Measurements from ENCODE around the gene XK. TPM values are rescaled to one million over a fixed set of nuclear protein-coding genes. Genes with fewer than 3 reads are reported as not detected.

The XK gene
- total and polyA plus RNA-seq, 10 of the 15 experiments (the other 5 are each of a cell fraction or from before 2014, with no cell fraction given), result not detected

DNA sequence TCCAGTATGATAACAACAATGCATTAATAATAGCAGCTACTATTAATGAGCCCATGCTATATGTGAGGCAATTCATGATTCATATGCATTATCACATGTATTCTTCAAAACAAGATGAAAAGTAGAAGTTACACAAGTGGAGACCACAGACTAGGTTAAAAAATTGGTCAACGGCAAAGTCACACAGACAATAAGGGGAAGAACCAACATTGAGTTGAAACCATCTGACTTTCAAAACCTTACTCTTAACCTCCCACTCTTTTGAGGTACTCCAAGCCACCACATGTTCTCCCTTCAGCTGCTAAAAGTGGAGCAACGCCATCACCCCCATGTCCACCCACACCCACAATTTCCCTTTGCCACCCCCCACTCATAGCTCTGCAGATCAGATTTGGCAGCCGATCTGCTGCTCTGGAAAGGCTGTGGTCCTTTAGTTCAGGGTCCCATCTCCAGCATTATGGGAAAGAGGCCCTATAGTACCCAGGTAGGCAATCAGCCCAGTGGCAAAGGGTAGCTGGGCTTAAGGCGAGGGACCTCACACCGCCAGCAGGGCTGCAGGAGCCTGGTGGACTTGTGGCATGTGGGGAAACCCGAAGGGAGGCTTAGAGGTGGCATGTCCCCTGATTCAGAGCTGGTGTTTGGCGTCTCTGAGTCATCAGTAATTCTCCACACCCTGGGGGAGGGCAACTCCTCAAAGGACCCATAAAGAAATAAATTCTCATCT lies 60.8 kb downstream of the XK start (continued):
- TF ChIP-seq LARP7 (IDR thresholded peaks at IDR 0.05) (no peak), EED (IDR thresholded peaks at IDR 0.05; ENCODE audit: low read depth) (peak; percentile 47)

DNA sequence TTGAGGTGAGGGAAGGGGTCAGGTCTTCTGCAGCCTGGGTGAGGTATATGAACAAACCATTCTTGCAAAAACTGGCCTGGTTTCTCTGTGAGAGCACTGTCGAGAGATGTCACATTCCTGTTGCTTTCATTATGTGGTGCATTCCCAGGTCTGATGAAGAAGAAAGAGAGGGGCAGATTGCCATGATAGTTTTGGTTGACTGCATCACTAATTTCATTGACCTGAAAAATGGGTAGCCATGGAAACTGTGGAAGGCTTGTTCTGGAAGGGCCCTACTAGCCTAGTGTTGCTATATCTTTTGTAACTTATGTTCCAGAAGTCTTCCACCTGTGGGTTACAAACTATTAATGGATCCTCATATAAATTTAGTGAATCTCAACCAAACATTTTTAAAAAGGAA lies 61.4 kb downstream of the XK start:
- Histone ChIP-seq H4K20me1 (ENCODE audit: control insufficient read depth, insufficient read depth) (no peaks in the 10 kb centered on the region), H3K27ac (ENCODE audit: control insufficient read depth, insufficient read depth) (peak overlapping the region; percentile 51), H3K79me2 (ENCODE audit: control insufficient read depth, insufficient read depth, low read length) (no peaks in the 10 kb centered on the region), H3K4me2 (ENCODE audit: control insufficient read depth, insufficient read depth) (peak overlapping the region; percentile 1; the same call in 1 of the 2 replicates), H3K9me3 (replicated peaks; ENCODE audit: control insufficient read depth, insufficient read depth, low read length) (no peaks in the 10 kb centered on the region), H3K4me1 (ENCODE audit: control insufficient read depth, insufficient read depth, low read length) (peaks cover 15% of the 10 kb centered on the region), H3K36me3 (ENCODE audit: control insufficient read depth in 2 of 2, insufficient read depth in 2 of 2, low read length in 1 of 2) (no peaks in the 10 kb centered on the region), H3K27me3 (replicated peaks in 1 of 2; ENCODE audit: control insufficient read depth in 2 of 2, insufficient read depth in 2 of 2, low read length in 1 of 2) (no peaks in the 10 kb centered on the region), H3K4me3 (no peak overlapping the region), H3K9ac (ENCODE audit: control insufficient read depth, insufficient read depth, low read length) (no peak overlapping the region), H2AFZ (ENCODE audit: control insufficient read depth, low read depth, low read length) (peak overlapping the region; percentile 15)
- ATAC-seq (no peak), DNase-seq (ENCODE audit: low read depth, low spot score) (no peak), FAIRE-seq (no peak)
- whole genome bisulfite sequencing (ENCODE audit: insufficient coverage, insufficient replicate concordance, low lambda C conversion rate, missing lambda C conversion rate), result 17% methylated on average over 1 of the region's 1 CpG
- BruUV-seq (replicated peaks), result no TSS peak
- intact Hi-C loops (cut with micrococcal nuclease; ENCODE audit: unreplicated experiment) (loop anchor here (2.0 kb wide), 2 partner anchors 30 to 40 kb away; no protein-coding TSS in a partner anchor), in situ Hi-C loops (cut with MboI) (loop anchor here (10.0 kb wide), 1 partner anchor 428 kb away; no protein-coding TSS in a partner anchor)
- SMC1A ChIA-PET (ENCODE audit: uncharacterized antibody, unreplicated experiment), result interaction anchor here (0.9 to 7.1 kb wide), 12 partner anchors 8 to 529 kb away, joined by 3 to 264 read pairs (median 18); partner anchors contain the start of gene CYBB
- POLR2A ChIA-PET, result interaction anchor here (0.6 to 3.7 kb wide), 7 partner anchors 8 to 524 kb away, joined by 3 to 19 read pairs (median 4); partner anchors contain the start of gene CYBB
- TF ChIP-seq WRNIP1 (IDR thresholded peaks at IDR 0.05; ENCODE audit: borderline replicate concordance, low read depth, low read length) (no peak), HCFC1 (IDR thresholded peaks at IDR 0.05; ENCODE audit: low read length) (no peak)
- CTCF ChIA-PET, result interaction anchor here (2.0 to 8.6 kb wide), 9 partner anchors 8 to 79 kb away, joined by 4 to 376 read pairs (median 31); partner anchors contain the start of gene CYBB
- RAD21 ChIA-PET (ENCODE audit: unreplicated experiment), result interaction anchor here (1.1 to 6.4 kb wide), 13 partner anchors 9 to 580 kb away, joined by 3 to 186 read pairs (median 13); partner anchors contain the start of genes CYBB and RPGR
